Measurements from ENCODE around the gene ZNF367.
"Not testable (repeated sequence)": the region's sequence is repeated elsewhere in the genome, so short reads cannot be mapped to it uniquely, and the experiment has no call there.

Gene ZNF367

GRCh38 chr9:96360523-96360922 lies 57.6 kb downstream of the ZNF367 start:
- not testable (repeated sequence) for DNase-seq

GRCh38 chr9:96350866-96351265 lies 67.3 kb downstream of the ZNF367 start:
- no peak for DNase-seq

GRCh38 chr9:96348261-96348660 lies 69.9 kb downstream of the ZNF367 start:
- DNase-seq = no peak

- DNase-seq = no peak
Measured at GRCh38 chr9:96345551-96345950, 72.6 kb downstream of the ZNF367 start.

- no peak for DNase-seq
Measured at GRCh38 chr9:96344458-96345180, 73.6 kb downstream of the ZNF367 start.

GRCh38 chr9:96343515-96344360 lies 74.4 kb downstream of the ZNF367 start:
- no peak for DNase-seq

- DNase-seq = no peak
Measured at GRCh38 chr9:96342571-96343245, 75.5 kb downstream of the ZNF367 start.

- no peak for DNase-seq
Measured at GRCh38 chr9:96340707-96341106, 77.5 kb downstream of the ZNF367 start.

- DNase-seq = no peak
Measured at GRCh38 chr9:96338299-96338698, 79.9 kb downstream of the ZNF367 start.

Data from SIG-M5 (cell line).